PC-9 (cell line): ENCODE data around the gene HOXB9.

Experiments
- EZH2 ChIP-seq: fragments of 200-600 bp; sonication (generic); IDR thresholded peaks from 2 replicates; pipeline ENCODE4 v1.8.0; 2017; ENCODE audit warnings: antibody characterized with exemption, low read depth
- TF ChIP-seq, protein P1 (sequence below): fragments of 200-600 bp; sonication (generic); conservative IDR thresholded peaks from 2 replicates; pipeline ENCODE4 v1.6.1; 2017; ENCODE audit warnings: mixed run types, antibody characterized with exemption, mild to moderate bottlenecking, moderate library complexity

DNA sequence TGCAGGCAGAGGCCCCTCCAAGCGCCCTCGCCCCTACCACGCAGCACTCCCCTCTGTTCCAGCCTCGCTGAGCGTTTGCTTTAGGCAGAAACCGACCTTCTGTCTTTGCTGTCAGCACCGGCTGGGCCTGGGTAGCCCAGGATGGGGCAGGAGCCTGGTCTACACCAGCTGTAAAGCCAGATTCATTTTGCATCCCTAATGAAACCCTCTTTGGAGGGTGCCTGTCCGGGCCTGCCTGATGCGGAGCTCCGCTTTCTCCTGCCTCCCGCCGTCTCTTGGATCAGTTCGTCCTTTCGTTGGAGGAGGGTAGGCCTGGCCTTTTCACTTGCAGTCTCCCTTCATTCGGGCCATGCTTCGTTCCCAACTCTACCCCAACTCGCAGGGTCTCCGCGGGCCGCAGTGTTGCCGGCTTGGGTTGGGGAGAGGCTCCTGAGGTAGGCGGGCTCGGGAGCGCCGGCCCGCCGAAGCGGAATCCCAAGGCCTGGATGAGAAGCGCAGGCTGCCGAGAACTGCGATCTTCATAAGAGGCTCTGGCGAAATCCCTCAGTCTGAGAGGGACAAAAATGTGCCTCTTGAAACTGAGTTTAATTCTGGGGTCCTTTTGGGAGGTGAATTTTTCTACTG lies 6.2 kb downstream of the HOXB9 start:
- TF ChIP-seq, protein P1, sequence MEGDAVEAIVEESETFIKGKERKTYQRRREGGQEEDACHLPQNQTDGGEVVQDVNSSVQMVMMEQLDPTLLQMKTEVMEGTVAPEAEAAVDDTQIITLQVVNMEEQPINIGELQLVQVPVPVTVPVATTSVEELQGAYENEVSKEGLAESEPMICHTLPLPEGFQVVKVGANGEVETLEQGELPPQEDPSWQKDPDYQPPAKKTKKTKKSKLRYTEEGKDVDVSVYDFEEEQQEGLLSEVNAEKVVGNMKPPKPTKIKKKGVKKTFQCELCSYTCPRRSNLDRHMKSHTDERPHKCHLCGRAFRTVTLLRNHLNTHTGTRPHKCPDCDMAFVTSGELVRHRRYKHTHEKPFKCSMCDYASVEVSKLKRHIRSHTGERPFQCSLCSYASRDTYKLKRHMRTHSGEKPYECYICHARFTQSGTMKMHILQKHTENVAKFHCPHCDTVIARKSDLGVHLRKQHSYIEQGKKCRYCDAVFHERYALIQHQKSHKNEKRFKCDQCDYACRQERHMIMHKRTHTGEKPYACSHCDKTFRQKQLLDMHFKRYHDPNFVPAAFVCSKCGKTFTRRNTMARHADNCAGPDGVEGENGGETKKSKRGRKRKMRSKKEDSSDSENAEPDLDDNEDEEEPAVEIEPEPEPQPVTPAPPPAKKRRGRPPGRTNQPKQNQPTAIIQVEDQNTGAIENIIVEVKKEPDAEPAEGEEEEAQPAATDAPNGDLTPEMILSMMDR, result no peak
- no peak for TF ChIP-seq EZH2
